ENCODE data around the gene GTPBP4. TPM values are rescaled to one million over a fixed set of nuclear protein-coding genes. Genes with fewer than 3 reads are reported as not detected.

Gene GTPBP4
- total and polyA plus RNA-seq, 2 of the 8 experiments (the other 6 are each of a cell fraction or from before 2014, with no cell fraction given): 16.9 to 98.1 TPM

DNA sequence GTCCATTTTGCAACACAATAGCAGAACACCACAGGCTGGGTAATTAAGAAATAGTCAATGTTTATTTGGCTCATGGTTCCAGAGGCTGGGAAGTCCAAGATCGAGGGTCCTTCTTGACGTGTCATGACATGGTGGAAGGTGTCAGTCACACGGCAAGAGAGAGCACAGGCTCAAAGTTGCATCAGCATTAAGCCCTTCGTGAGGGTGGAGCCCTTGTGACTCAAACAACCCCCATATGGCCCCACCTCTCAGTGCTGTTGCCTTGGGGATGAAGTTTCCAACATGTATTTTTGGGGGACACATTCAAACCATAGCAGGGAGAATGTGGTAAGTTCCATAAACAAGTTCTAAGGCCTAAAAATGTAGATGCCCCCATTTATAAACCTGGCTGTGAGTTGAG lies 24.6 kb upstream of the GTPBP4 start (continued):
- TF ChIP-seq, protein P1, sequence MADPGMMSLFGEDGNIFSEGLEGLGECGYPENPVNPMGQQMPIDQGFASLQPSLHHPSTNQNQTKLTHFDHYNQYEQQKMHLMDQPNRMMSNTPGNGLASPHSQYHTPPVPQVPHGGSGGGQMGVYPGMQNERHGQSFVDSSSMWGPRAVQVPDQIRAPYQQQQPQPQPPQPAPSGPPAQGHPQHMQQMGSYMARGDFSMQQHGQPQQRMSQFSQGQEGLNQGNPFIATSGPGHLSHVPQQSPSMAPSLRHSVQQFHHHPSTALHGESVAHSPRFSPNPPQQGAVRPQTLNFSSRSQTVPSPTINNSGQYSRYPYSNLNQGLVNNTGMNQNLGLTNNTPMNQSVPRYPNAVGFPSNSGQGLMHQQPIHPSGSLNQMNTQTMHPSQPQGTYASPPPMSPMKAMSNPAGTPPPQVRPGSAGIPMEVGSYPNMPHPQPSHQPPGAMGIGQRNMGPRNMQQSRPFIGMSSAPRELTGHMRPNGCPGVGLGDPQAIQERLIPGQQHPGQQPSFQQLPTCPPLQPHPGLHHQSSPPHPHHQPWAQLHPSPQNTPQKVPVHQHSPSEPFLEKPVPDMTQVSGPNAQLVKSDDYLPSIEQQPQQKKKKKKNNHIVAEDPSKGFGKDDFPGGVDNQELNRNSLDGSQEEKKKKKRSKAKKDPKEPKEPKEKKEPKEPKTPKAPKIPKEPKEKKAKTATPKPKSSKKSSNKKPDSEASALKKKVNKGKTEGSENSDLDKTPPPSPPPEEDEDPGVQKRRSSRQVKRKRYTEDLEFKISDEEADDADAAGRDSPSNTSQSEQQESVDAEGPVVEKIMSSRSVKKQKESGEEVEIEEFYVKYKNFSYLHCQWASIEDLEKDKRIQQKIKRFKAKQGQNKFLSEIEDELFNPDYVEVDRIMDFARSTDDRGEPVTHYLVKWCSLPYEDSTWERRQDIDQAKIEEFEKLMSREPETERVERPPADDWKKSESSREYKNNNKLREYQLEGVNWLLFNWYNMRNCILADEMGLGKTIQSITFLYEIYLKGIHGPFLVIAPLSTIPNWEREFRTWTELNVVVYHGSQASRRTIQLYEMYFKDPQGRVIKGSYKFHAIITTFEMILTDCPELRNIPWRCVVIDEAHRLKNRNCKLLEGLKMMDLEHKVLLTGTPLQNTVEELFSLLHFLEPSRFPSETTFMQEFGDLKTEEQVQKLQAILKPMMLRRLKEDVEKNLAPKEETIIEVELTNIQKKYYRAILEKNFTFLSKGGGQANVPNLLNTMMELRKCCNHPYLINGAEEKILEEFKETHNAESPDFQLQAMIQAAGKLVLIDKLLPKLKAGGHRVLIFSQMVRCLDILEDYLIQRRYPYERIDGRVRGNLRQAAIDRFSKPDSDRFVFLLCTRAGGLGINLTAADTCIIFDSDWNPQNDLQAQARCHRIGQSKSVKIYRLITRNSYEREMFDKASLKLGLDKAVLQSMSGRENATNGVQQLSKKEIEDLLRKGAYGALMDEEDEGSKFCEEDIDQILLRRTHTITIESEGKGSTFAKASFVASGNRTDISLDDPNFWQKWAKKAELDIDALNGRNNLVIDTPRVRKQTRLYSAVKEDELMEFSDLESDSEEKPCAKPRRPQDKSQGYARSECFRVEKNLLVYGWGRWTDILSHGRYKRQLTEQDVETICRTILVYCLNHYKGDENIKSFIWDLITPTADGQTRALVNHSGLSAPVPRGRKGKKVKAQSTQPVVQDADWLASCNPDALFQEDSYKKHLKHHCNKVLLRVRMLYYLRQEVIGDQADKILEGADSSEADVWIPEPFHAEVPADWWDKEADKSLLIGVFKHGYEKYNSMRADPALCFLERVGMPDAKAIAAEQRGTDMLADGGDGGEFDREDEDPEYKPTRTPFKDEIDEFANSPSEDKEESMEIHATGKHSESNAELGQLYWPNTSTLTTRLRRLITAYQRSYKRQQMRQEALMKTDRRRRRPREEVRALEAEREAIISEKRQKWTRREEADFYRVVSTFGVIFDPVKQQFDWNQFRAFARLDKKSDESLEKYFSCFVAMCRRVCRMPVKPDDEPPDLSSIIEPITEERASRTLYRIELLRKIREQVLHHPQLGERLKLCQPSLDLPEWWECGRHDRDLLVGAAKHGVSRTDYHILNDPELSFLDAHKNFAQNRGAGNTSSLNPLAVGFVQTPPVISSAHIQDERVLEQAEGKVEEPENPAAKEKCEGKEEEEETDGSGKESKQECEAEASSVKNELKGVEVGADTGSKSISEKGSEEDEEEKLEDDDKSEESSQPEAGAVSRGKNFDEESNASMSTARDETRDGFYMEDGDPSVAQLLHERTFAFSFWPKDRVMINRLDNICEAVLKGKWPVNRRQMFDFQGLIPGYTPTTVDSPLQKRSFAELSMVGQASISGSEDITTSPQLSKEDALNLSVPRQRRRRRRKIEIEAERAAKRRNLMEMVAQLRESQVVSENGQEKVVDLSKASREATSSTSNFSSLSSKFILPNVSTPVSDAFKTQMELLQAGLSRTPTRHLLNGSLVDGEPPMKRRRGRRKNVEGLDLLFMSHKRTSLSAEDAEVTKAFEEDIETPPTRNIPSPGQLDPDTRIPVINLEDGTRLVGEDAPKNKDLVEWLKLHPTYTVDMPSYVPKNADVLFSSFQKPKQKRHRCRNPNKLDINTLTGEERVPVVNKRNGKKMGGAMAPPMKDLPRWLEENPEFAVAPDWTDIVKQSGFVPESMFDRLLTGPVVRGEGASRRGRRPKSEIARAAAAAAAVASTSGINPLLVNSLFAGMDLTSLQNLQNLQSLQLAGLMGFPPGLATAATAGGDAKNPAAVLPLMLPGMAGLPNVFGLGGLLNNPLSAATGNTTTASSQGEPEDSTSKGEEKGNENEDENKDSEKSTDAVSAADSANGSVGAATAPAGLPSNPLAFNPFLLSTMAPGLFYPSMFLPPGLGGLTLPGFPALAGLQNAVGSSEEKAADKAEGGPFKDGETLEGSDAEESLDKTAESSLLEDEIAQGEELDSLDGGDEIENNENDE (IDR thresholded peaks at IDR 0.05; ENCODE audit: insufficient replicate concordance, low read length): no peak
- TF ChIP-seq CEBPB (IDR thresholded peaks at IDR 0.05; ENCODE audit: low read depth, low read length) (no peak), FOSL1 (IDR thresholded peaks at IDR 0.05; ENCODE audit: insufficient read depth, low read depth, low read length) (no peak), SP4 (IDR thresholded peaks at IDR 0.05; ENCODE audit: low read length) (no peak), POU5F1 (IDR thresholded peaks at IDR 0.05; ENCODE audit: low read depth, low read length) (no peak), SUZ12 (IDR thresholded peaks at IDR 0.05; ENCODE audit: low read length) (no peak), CBX8 (IDR thresholded peaks at IDR 0.05; ENCODE audit: borderline replicate concordance, low read depth, low read length) (no peak), TAF1 (IDR thresholded peaks at IDR 0.05; ENCODE audit: low read depth, low read length) (no peak), RNF2 (IDR thresholded peaks at IDR 0.05; ENCODE audit: borderline replicate concordance, low read depth, low read length, missing control alignments, poor library complexity, severe bottlenecking) (no peak), KDM5A (IDR thresholded peaks at IDR 0.05; ENCODE audit: low read length) (no peak)
- TF ChIP-seq, protein P2, sequence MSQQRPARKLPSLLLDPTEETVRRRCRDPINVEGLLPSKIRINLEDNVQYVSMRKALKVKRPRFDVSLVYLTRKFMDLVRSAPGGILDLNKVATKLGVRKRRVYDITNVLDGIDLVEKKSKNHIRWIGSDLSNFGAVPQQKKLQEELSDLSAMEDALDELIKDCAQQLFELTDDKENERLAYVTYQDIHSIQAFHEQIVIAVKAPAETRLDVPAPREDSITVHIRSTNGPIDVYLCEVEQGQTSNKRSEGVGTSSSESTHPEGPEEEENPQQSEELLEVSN (IDR thresholded peaks at IDR 0.05): no peak

Data from H1 (cell line).